Measurements from ENCODE around the gene SPINK8.
A peak's percentile ranks its signal among the peaks of the same experiment; 100 is the strongest.
"Not testable (repeated sequence)": the region's sequence is repeated elsewhere in the genome, so short reads cannot be mapped to it uniquely, and the experiment has no call there.

Gene SPINK8

DNA sequence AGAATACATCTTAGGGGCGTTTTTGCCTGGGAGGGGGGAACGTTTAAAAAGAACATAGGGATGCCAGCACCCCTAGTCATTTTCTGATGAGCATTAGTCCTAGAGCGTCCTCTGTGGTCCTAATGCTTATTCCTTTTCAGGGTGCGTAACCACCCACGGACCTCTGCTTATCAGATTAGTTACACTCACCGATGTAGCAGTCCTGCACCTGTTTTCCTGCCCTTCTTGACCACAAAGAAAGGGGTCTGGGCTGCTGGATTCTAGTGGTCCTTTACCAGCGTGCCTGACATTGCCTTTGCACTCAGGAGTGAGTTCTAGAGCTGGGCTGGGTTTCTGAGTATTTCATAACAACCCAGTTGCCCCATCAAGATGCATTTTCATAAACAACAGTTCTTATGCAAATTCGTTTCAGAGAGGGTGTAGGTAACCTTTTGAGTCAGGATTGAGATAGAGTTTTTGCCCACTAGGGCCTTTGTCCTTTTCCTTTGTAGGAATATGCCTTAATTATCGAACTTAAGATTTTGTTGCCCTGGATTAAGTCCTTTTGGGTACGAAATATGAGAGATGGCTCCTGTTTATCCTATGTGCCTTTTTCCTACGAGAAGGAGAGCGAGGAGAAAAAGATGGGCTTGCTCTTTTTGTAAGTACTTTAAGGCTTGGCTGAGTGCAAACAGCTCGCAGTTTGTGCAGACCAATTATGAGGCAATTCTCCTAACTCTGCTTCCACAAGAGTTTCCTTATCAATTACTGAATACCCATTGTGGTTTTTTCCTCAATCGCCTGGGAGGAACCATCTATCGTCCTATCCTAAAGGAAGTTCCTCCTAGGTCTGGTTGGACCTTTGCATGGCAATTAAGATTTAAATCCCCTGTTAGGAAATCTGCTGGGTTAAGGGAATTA lies at the start of gene SPINK8:
Gene SPINK8 (minus strand): TSS at position 316 of the 900 bp plus-strand sequence. CDS start 5,320 bp downstream, outside the sequence.
- H3K27ac ChIP-seq (ENCODE audit: low read depth, low read length); H3K9ac ChIP-seq (ENCODE audit: low read length); H3K27me3 ChIP-seq (ENCODE audit: control insufficient read depth, insufficient read depth, low read length); H3K4me3 ChIP-seq (ENCODE audit: low read depth, low read length); H3K36me3 ChIP-seq (ENCODE audit: control insufficient read depth, insufficient read depth, low read length); H3K4me1 ChIP-seq (ENCODE audit: control insufficient read depth, insufficient read depth, low read length); H3K9me3 ChIP-seq (ENCODE audit: control insufficient read depth, insufficient read depth, low read depth, low read length): not testable (repeated sequence)

DNA sequence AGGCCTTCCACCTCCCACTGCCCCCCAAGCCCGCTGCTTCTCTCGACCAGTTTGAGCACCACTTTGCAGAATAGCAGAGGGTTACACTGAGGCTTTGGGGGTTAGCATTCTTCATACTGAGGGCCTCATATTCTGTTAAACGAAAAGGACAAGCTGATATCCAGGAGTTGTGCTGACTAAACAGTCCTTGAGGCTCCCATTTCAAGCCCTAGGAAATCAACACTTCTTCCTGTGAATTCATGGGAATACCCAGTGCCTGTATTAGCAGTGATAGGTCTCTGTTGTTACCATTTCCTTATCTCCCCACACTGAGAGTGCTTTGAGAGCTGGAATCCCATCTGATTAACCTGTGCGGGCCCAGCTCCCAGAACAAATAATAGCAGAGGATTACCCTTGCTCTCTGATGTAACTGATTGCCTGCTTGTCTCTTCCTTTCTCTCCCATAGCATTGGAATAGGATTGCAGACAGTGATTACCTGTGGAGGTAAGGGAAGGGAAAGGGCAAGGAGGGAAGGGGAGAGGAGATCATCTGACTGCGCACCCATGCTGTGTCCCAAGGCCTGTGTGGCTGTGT lies 39.5 kb upstream of the SPINK8 start:
- H3K4me3 ChIP-seq (ENCODE audit: low read depth, low read length) = no peak overlapping the region
- peaks cover 12% of the 10 kb centered on the region for H3K4me1 ChIP-seq (ENCODE audit: control insufficient read depth, insufficient read depth, low read length)
- no peaks in the 10 kb centered on the region for H3K27me3 ChIP-seq (ENCODE audit: control insufficient read depth, insufficient read depth, low read length)
- no peak overlapping the region for H3K27ac ChIP-seq (ENCODE audit: low read depth, low read length)
- H3K9me3 ChIP-seq (ENCODE audit: control insufficient read depth, insufficient read depth, low read depth, low read length) = no peaks in the 10 kb centered on the region
- no peak overlapping the region for H3K9ac ChIP-seq (ENCODE audit: low read length)
- no peaks in the 10 kb centered on the region for H3K36me3 ChIP-seq (ENCODE audit: control insufficient read depth, insufficient read depth, low read length)

DNA sequence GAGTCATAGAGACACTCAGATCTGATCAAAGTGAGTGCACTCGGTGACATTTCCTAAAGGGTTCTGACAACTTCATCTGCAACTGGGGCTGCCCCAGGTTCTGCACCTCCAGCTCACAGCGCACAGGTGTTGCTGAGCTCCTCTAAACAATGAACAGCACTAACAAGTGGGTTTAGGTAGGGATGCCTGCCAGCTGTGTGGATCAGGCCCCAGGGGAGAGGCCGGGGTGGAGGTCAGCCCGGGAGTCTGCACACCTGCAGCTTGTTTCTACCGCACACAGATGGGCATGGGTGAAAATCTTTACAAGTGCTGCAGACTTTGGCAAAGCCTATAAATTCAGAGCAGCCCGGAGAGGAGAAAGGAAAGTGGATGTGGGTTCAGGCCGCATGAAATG lies 38.9 kb upstream of the SPINK8 start:
- Histone ChIP-seq H3K27me3 (ENCODE audit: control insufficient read depth, insufficient read depth, low read length) (no peaks in the 10 kb centered on the region), H3K36me3 (ENCODE audit: control insufficient read depth, insufficient read depth, low read length) (no peaks in the 10 kb centered on the region), H3K27ac (ENCODE audit: low read depth, low read length) (no peak overlapping the region), H3K4me1 (ENCODE audit: control insufficient read depth, insufficient read depth, low read length) (peaks cover 12% of the 10 kb centered on the region), H3K9me3 (ENCODE audit: control insufficient read depth, insufficient read depth, low read depth, low read length) (no peaks in the 10 kb centered on the region), H3K4me3 (ENCODE audit: low read depth, low read length) (no peak overlapping the region), H3K9ac (ENCODE audit: low read length) (no peak overlapping the region)

DNA sequence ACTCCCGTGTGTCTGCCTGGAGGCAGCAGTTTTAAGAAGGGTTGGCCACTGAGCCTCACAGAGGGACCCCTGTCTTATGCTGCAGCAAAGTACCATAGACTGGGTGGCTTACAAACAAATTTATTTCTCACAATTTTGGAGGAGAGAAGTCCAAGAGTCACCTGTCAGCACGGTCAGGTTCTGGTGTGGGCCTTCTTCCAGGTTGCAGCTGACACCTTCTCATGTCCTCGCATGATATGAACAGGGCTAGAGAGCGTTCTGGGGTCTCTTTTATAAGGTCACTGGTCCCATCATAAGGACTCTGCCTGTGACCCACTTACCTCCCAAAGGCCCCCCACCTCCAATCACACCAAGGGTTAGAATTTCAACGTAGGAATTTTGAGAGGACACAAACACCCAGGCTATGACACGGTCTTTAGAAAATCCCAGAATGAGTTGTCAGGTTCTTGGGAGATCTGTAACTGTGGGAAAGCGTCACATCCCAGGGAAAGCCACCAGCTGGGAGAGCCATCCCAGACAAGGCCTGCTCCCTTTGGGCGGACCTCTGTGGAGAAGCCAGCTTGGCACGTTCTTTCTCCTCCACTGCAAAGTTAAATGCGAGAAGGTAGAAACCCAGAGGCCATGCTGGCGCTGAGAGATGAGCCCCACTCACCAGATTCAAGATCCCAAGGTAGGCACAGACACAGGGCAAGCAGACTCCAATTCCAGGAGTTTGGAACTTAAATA lies 38.4 kb upstream of the SPINK8 start, which contains the start of gene FBXW12:
Gene FBXW12 (plus strand): TSS at position 569 of the 726 bp plus-strand sequence. CDS start 549 bp downstream, outside the sequence.
- Histone ChIP-seq H3K4me1 (ENCODE audit: control insufficient read depth, insufficient read depth, low read length) (peaks cover 12% of the 10 kb centered on the region), H3K27me3 (ENCODE audit: control insufficient read depth, insufficient read depth, low read length) (no peaks in the 10 kb centered on the region), H3K9me3 (ENCODE audit: control insufficient read depth, insufficient read depth, low read depth, low read length) (no peaks in the 10 kb centered on the region), H3K36me3 (ENCODE audit: control insufficient read depth, insufficient read depth, low read length) (no peaks in the 10 kb centered on the region), H3K4me3 (ENCODE audit: low read depth, low read length) (no peak within 1 kb of the TSS), H3K9ac (ENCODE audit: low read length) (no peak within 1 kb of the TSS), H3K27ac (ENCODE audit: low read depth, low read length) (no peak within 1 kb of the TSS)

DNA sequence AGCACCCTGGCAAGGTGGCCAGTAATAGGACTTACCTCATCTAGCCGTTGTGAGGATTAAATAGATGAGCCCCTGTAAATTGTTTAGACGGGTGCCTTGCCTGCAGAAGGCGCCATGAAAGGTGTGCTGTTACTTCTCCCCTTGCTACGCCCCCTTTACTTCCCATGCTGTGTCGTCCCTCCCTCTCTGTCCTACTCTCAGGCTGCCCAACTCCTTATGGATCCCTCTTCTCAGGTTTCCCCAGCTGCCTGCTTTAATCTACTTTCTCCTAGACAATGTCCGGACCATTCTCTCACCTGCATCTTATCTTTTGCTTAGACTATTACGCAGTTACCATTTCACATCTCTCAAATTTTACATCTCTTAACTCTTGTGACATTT lies 36.9 kb upstream of the SPINK8 start:
- Histone ChIP-seq H3K9ac (ENCODE audit: low read length) (no peak overlapping the region), H3K36me3 (ENCODE audit: control insufficient read depth, insufficient read depth, low read length) (no peaks in the 10 kb centered on the region), H3K27me3 (ENCODE audit: control insufficient read depth, insufficient read depth, low read length) (no peaks in the 10 kb centered on the region), H3K4me3 (ENCODE audit: low read depth, low read length) (no peak overlapping the region), H3K9me3 (ENCODE audit: control insufficient read depth, insufficient read depth, low read depth, low read length) (no peaks in the 10 kb centered on the region), H3K27ac (ENCODE audit: low read depth, low read length) (no peak overlapping the region), H3K4me1 (ENCODE audit: control insufficient read depth, insufficient read depth, low read length) (peaks cover 12% of the 10 kb centered on the region)

DNA sequence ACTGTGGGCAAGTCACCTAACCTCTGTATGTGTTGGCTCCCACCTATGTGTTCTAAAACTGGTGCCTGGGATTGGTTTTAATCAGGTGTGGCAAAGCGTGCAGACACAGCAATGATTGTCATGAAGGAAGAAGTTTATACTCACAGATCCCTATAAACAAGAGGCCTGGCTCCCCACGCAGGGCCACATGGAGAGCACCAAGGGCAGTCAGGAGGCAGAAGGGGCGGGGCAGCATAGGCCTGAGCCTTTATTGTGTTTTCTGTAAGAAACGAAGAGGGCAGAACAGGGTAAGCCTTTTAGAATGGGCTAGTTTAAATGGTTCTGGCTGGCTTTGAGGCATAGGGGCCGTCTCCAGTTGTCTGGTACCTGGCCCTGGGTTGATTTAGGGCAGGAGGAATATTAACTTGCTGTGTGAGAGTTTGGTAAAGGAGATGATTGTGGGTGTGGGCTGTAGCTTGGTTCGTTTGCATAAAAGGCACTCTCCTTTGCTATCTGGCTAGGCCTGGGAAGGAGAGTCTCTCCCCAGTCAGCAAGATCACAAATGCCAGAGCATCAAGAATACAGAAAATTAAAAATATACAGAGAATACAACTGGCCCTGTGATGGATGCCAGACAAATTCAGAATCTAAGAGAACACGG lies 36.4 kb upstream of the SPINK8 start:
- no peaks in the 10 kb centered on the region for H3K36me3 ChIP-seq (ENCODE audit: control insufficient read depth, insufficient read depth, low read length)
- H3K9ac ChIP-seq (ENCODE audit: low read length) = no peak overlapping the region
- peaks cover 12% of the 10 kb centered on the region for H3K4me1 ChIP-seq (ENCODE audit: control insufficient read depth, insufficient read depth, low read length)
- no peaks in the 10 kb centered on the region for H3K27me3 ChIP-seq (ENCODE audit: control insufficient read depth, insufficient read depth, low read length)
- H3K4me3 ChIP-seq (ENCODE audit: low read depth, low read length) = peak overlapping the region; percentile 3; the same call in 1 of the 2 replicates
- H3K9me3 ChIP-seq (ENCODE audit: control insufficient read depth, insufficient read depth, low read depth, low read length) = no peaks in the 10 kb centered on the region
- H3K27ac ChIP-seq (ENCODE audit: low read depth, low read length) = no peak overlapping the region

DNA sequence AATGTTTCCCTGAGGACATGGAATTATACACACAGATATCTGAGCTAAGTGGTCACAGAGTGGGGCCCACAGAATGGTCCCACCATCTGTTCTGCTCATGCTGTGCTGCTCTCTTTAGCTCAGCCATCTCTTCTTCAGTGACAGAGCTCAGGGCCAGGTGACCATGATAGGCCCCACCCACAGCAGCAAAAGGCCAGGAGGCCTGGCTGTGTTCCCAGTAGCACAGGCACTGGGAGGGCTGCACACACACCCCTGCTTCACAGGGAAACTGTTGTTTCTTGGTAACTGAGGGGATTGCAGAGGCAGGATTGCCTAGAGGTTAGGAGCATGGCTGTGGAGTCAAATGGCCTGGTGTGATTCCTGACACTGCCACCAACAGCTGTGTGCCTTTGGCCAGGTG lies 33.7 kb upstream of the SPINK8 start:
- Histone ChIP-seq H3K27ac (ENCODE audit: low read depth, low read length) (no peak overlapping the region), H3K4me1 (ENCODE audit: control insufficient read depth, insufficient read depth, low read length) (peaks cover 12% of the 10 kb centered on the region), H3K36me3 (ENCODE audit: control insufficient read depth, insufficient read depth, low read length) (no peaks in the 10 kb centered on the region), H3K4me3 (ENCODE audit: low read depth, low read length) (no peak overlapping the region), H3K27me3 (ENCODE audit: control insufficient read depth, insufficient read depth, low read length) (no peaks in the 10 kb centered on the region), H3K9ac (ENCODE audit: low read length) (no peak overlapping the region), H3K9me3 (ENCODE audit: control insufficient read depth, insufficient read depth, low read depth, low read length) (peaks cover 7% of the 10 kb centered on the region; the same call in 1 of the 2 replicates)

DNA sequence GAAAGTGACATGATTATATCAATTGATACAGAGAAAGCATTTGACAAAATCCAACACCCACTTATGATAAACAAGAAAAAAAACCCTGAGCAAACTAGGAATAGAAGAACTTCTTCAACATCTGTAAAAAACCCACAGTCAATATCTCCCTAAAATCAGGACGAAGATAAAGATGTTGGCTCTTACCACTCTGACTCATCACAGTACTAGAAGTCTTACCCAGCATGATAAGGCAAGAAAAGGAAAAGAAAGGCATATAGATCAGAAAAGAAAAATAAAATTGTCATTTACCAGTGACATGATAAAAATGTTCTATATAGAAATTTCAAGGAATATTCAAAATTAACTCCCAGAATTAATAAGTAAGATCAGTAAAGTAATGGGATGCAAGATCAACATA lies 31.4 kb upstream of the SPINK8 start:
- Histone ChIP-seq H3K27ac (ENCODE audit: low read depth, low read length) (no peak overlapping the region), H3K9me3 (ENCODE audit: control insufficient read depth, insufficient read depth, low read depth, low read length) (peaks cover 13% of the 10 kb centered on the region; the same call in 1 of the 2 replicates), H3K4me1 (ENCODE audit: control insufficient read depth, insufficient read depth, low read length) (peaks cover 5% of the 10 kb centered on the region), H3K4me3 (ENCODE audit: low read depth, low read length) (no peak overlapping the region), H3K36me3 (ENCODE audit: control insufficient read depth, insufficient read depth, low read length) (no peaks in the 10 kb centered on the region), H3K9ac (ENCODE audit: low read length) (no peak overlapping the region), H3K27me3 (ENCODE audit: control insufficient read depth, insufficient read depth, low read length) (no peaks in the 10 kb centered on the region)

DNA sequence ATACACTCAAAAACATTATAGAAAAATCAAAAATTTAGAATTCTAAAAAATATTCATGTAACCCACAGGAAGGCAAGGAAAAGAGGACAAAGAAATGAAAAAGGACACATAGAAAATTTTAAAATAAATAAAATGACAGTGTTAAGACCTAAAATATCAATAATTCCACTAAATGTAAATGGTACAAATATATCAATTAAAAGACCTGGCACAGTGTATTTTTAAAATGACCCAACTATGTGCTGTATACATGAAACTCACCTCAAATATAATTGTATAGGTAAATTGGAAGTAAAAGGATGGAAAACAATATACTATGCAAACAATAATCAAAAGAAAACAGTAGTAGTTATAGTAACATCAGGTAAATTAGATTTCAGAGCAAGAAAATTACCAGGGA lies 28.5 kb upstream of the SPINK8 start:
- Histone ChIP-seq H3K27ac (ENCODE audit: low read depth, low read length) (no peak overlapping the region), H3K27me3 (ENCODE audit: control insufficient read depth, insufficient read depth, low read length) (no peaks in the 10 kb centered on the region; the same call in 1 of the 2 replicates), H3K4me1 (ENCODE audit: control insufficient read depth, insufficient read depth, low read length) (no peaks in the 10 kb centered on the region), H3K9ac (ENCODE audit: low read length) (no peak overlapping the region), H3K36me3 (ENCODE audit: control insufficient read depth, insufficient read depth, low read length) (no peaks in the 10 kb centered on the region), H3K4me3 (ENCODE audit: low read depth, low read length) (no peak overlapping the region), H3K9me3 (ENCODE audit: control insufficient read depth, insufficient read depth, low read depth, low read length) (peaks cover 18% of the 10 kb centered on the region; the same call in 1 of the 2 replicates)

DNA sequence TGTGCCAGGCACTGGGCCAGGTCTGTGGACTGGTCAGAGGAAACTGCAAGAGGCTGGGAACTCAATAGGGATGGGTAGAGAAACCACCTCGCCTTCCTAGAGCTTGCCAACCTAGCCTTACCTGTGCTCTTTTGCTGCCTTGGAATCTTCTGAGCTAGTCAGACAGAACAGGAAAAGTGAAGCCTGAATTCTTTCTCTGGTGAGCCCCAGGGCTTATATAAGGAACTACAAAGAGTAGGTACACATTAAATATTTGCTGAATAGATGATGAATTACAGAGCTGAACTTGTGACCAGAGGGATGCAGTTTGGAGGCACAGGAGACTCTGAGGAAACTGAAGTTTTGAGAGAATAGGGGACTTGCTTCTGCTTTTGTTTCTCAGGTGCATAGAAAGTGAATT lies 23.0 kb upstream of the SPINK8 start:
- Histone ChIP-seq H3K9ac (ENCODE audit: low read length) (no peak overlapping the region), H3K4me1 (ENCODE audit: control insufficient read depth, insufficient read depth, low read length) (no peaks in the 10 kb centered on the region), H3K9me3 (ENCODE audit: control insufficient read depth, insufficient read depth, low read depth, low read length) (peaks cover 7% of the 10 kb centered on the region; the same call in 1 of the 2 replicates), H3K27me3 (ENCODE audit: control insufficient read depth, insufficient read depth, low read length) (no peaks in the 10 kb centered on the region; the same call in 1 of the 2 replicates), H3K4me3 (ENCODE audit: low read depth, low read length) (no peak overlapping the region), H3K36me3 (ENCODE audit: control insufficient read depth, insufficient read depth, low read length) (no peaks in the 10 kb centered on the region), H3K27ac (ENCODE audit: low read depth, low read length) (no peak overlapping the region)
